ENCODE data around the gene NEU2. TPM values are rescaled to one million over a fixed set of nuclear protein-coding genes. Genes with fewer than 3 reads are reported as not detected.
A peak's percentile ranks its signal among the peaks of the same experiment; 100 is the strongest.

The NEU2 gene
- total RNA-seq, 6 donors from 2014 or later, result not detected

DNA sequence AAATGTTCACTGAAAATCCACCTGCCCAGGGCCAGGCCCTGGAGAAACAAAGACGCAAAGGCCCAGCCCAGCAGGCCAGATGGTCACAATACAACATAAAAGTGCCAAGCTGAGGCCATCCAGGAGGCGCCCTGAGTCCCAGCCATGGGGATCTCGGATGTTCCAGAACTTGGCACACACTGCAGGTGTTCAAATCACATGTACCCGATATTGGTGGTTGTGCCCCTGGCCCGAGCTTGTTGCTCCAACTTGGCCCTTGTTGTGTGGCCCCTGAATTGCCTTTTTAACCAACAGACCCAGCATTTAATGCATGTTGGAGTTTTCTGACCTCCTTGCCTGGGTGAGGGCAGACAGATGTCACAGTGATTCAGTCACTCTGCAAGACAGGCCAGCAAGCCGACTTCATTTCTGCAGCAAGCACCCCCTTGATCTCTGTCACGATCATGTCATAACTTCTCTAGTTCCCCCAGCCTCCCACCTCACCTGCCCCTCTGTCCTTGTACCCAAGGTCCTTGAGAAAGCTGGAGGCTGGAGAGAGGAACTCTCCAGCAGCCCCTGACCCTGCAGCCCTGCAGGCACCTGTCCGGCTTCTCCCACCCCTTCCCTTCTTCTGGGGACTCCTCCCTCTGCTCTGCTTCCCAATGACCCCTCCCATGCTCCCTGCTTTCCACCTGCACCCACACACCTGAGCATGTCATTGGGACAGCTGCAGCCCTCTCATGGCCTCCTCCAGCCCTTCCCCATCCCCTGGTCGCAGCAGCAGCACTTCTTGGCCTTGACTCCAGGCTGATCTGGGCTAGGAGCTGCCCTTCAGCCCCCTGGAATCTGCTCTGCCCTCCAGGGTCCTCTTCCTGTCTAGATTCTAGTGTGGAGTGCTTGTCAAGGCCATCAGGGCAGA lies 28.6 kb upstream of the NEU2 start:
- 83 to 84% methylated on average over 5 to 9 of the region's 9 CpGs for WGBS, 2 donors
- DNase-seq, result no peak

DNA sequence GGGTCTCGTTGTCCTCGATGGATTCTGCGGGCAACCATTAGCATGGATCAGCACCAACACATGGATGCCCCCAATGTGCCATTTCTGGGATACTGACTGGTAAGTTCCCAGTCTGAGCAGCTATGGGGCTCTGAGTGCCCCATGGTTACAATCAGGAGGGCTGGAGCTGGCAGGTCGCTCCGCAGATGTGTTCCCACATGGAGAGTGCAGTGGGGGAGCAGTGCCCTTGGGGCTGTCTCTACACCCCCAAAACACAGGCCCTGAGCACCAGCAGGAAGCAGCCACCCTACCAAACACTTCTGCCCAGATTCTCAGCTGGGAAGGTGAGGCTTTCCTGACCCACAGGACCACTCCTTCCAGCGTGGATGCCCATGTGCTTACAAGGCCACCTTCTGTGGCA lies 27.4 kb upstream of the NEU2 start:
- no peak overlapping the region for H3K4me3 ChIP-seq
- DNase-seq (no peak), ATAC-seq (ENCODE audit: low FRiP score in 2 of 2) (no peak)
- H3K27ac ChIP-seq, result no peak overlapping the region
- H3K9me3 ChIP-seq, result no peaks in the 10 kb centered on the region
- no peaks in the 10 kb centered on the region for H3K27me3 ChIP-seq
- H3K4me1 ChIP-seq, result no peaks in the 10 kb centered on the region
- H3K36me3 ChIP-seq, result no peaks in the 10 kb centered on the region
- TF ChIP-seq POLR2A (IDR thresholded peaks at IDR 0.05) (no peak), EP300 (IDR thresholded peaks at IDR 0.05) (no peak), POLR2AphosphoS5 (IDR thresholded peaks at IDR 0.05) (no peak)
- TF ChIP-seq, protein P1, sequence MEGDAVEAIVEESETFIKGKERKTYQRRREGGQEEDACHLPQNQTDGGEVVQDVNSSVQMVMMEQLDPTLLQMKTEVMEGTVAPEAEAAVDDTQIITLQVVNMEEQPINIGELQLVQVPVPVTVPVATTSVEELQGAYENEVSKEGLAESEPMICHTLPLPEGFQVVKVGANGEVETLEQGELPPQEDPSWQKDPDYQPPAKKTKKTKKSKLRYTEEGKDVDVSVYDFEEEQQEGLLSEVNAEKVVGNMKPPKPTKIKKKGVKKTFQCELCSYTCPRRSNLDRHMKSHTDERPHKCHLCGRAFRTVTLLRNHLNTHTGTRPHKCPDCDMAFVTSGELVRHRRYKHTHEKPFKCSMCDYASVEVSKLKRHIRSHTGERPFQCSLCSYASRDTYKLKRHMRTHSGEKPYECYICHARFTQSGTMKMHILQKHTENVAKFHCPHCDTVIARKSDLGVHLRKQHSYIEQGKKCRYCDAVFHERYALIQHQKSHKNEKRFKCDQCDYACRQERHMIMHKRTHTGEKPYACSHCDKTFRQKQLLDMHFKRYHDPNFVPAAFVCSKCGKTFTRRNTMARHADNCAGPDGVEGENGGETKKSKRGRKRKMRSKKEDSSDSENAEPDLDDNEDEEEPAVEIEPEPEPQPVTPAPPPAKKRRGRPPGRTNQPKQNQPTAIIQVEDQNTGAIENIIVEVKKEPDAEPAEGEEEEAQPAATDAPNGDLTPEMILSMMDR (IDR thresholded peaks at IDR 0.05), result no peak
- 85 to 89% methylated on average over 4 to 6 of the region's 6 CpGs for WGBS, 2 donors

More for the DNA sequence above, 28.6 kb upstream of the NEU2 start:
- no peaks in the 10 kb centered on the region for H3K27me3 ChIP-seq
- no peak overlapping the region for H3K4me3 ChIP-seq
- H3K9me3 ChIP-seq, result no peaks in the 10 kb centered on the region
- ATAC-seq (ENCODE audit: low FRiP score in 2 of 2), result peak in 1 of 2 donors; percentile 15
- no peak overlapping the region for H3K27ac ChIP-seq
- H3K4me1 ChIP-seq, result no peaks in the 10 kb centered on the region
- H3K36me3 ChIP-seq, result no peaks in the 10 kb centered on the region
- no peak for TF ChIP-seq POLR2AphosphoS5 (IDR thresholded peaks at IDR 0.05)
- TF ChIP-seq, protein P1 (IDR thresholded peaks at IDR 0.05), result no peak

DNA sequence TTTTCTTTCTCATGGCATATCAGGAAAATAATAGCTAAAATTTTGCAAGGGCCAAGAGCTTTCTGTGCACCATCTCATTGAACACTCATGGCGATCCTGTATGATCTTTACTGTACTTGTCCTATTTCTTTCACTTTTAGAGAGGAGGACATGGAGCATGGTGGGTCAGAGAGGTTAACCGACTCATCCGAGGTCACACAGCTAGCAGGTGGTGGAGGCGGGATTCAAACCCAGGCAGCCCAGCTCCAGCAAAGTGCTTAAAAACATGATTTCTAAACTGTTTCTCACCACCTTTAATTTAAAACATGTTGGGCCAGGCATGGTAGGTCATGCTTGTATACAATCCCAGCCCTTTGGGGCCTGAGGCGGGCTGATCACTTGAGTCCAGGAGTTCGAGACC lies 25.8 kb upstream of the NEU2 start:
- Histone ChIP-seq H3K9me3 (no peaks in the 10 kb centered on the region), H3K27ac (no peak overlapping the region), H3K4me3 (no peak overlapping the region), H3K36me3 (no peaks in the 10 kb centered on the region), H3K27me3 (no peaks in the 10 kb centered on the region), H3K4me1 (no peaks in the 10 kb centered on the region)
- no peak for DNase-seq
- no peak for ATAC-seq (ENCODE audit: low FRiP score in 2 of 2)
- TF ChIP-seq, protein P1 (IDR thresholded peaks at IDR 0.05), result no peak
- TF ChIP-seq POLR2AphosphoS5 (IDR thresholded peaks at IDR 0.05), result no peak
- TF ChIP-seq EP300 (IDR thresholded peaks at IDR 0.05), result no peak
- WGBS, 2 donors, result 92 to 94% methylated on average over 6 of the region's 6 CpGs

DNA sequence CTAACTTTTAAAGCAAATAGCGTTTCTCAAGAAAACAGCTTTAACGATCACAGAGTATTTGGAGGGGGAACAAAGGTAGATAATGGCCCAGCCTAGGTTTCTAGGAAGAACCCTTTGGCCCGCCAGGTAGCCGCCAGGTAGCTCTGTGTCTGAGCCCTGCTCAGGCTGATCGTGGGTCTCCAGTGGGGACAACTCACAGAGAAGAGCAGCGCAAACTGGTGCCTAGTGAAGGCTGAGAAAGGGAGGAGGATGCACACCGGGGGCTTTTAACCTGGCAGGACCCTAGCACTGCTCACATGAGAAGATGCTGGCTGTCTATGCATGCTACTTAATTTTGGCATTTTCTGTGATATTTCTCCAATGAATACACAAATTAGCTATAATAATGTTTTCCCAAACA lies 25.2 kb upstream of the NEU2 start:
- ATAC-seq (ENCODE audit: low FRiP score in 2 of 2) (no peak), DNase-seq (no peak)
- Histone ChIP-seq H3K36me3 (no peaks in the 10 kb centered on the region), H3K4me1 (peaks cover 0 to 4% (median 3%) of the 10 kb centered on the region in 4 donors), H3K4me3 (no peak overlapping the region), H3K27me3 (no peaks in the 10 kb centered on the region), H3K27ac (no peak overlapping the region), H3K9me3 (no peaks in the 10 kb centered on the region)
- 89 to 94% methylated on average over 7 of the region's 7 CpGs for WGBS, 2 donors
- TF ChIP-seq, protein P1 (IDR thresholded peaks at IDR 0.05), result no peak
- TF ChIP-seq EP300 (IDR thresholded peaks at IDR 0.05), result no peak
- TF ChIP-seq POLR2AphosphoS5 (IDR thresholded peaks at IDR 0.05), result no peak
- TF ChIP-seq POLR2A (IDR thresholded peaks at IDR 0.05), result no peak

DNA sequence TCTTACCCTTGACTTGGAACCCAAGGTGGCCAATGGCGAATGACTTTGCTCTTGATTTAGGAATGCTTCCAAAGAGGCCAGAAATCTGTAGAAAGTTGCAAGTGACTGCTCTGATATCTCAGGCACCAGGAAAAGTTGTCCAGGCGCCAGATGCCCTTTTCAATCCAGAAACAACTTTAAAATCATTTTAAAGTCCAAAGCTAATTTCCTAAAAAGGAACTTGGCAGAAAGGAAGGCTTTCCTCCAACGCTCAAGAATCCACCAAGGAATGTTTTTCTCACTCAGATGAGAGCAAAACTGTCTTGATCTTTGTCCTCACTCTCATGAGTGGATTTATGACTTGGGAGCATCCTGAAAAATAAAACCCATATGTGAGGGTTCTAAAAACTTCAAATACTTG lies 24.7 kb upstream of the NEU2 start:
- H3K9me3 ChIP-seq, result no peaks in the 10 kb centered on the region
- no peak overlapping the region for H3K4me3 ChIP-seq
- TF ChIP-seq, protein P1 (IDR thresholded peaks at IDR 0.05), result no peak
- TF ChIP-seq EP300 (IDR thresholded peaks at IDR 0.05) (no peak), POLR2AphosphoS5 (IDR thresholded peaks at IDR 0.05) (no peak), POLR2A (IDR thresholded peaks at IDR 0.05) (no peak)
- no peaks in the 10 kb centered on the region for H3K36me3 ChIP-seq
- H3K4me1 ChIP-seq, result peaks cover 0 to 8% (median 5%) of the 10 kb centered on the region in 4 donors
- no peak overlapping the region for H3K27ac ChIP-seq
- no peaks in the 10 kb centered on the region for H3K27me3 ChIP-seq
- 64 to 68% methylated on average over 3 of the region's 3 CpGs for WGBS, 2 donors
- ATAC-seq (ENCODE audit: low FRiP score in 2 of 2), result no peak
- no peak for DNase-seq

Data from upper lobe of left lung (tissue), 6 donors.